GM19397 (cell line): ENCODE data around the gene F13B.
"Not testable (repeated sequence)": the region's sequence is repeated elsewhere in the genome, so short reads cannot be mapped to it uniquely, and the experiment has no call there.

Experiments used
- ATAC-seq: cut with Tn5 transposase; IDR thresholded peaks from one replicate; pipeline ENCODE4 v1.9.1; 2021; ENCODE audit warnings: mild to moderate bottlenecking, moderate library complexity; ENCODE audit not compliant: unreplicated experiment

Gene F13B

GRCh38 chr1:197049100-197049499, 18.0 kb downstream of the F13B start:
- no peak for ATAC-seq

DNA sequence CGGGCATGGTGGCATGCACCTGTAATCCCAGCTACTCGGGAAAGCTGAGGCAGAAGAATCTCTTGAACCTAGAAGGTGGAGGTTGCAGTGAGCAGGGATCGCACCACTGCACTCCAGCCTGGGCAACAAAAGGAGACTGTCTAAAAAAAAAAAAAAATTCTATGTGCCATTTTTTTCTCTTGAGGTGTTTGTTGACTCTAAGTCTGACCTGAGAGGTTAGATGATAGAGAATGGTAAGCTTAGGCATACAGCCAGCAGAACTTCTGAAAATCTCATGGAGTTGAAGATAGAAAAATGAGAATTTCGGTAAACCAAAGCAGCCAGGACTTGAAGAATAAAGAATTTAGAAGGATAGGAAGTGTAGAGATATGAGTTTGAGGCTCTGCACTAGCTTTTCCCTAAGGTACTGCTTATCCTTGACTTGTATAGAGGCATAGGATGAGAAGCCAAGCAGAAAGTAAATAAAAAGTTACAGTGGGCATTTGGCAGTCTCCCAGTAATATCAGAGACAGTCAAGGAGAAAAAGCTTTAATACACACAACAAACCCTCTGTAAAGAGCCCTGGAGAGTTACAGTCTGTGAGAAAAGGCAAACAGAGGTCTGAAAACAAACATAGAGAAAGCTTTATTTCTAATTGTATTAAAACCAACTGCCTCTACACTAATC, 24.3 kb downstream of the F13B start:
- no peak for ATAC-seq

DNA sequence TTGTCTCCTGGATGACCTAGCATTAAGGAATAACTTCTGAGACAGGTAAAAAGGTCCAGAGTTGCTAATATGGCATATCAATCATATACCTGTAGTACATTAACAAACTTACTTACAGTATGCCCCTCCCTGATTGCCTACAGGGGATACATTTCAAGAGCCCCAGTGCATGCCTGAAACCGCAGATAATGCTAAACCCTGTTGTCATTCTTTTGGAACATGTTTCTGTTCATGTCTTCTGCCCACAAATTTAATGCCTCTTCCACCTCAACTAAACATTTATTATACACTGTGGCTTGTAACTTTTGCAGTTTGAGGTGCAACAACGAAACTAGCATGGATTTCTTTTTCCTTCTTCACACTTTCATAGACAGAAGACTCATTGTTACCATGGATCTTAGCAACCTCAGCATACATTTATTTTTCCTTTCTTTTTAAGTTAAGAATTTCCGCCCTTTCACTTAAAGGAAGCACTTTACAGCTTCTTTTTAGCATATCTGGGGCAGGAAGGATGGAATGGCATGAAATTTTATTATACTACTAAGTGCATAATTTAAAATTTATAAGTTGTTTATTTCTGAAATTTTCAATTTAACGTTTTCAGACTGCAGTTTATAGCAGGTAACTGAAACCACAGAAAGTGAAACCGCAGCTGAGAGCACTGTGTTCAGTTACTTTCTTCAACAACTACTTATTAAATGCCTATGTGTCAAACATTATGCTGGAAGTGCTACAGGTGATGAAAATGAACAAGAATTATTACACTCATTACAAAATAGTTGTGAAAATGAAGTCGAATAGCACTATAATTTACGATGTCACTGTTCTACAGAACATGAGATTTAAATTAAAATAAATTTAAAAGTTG, 25.3 kb downstream of the F13B start:
- no peak for ATAC-seq

GRCh38 chr1:197036861-197037260, 30.2 kb downstream of the F13B start:
- ATAC-seq: no peak

- ATAC-seq: not testable (repeated sequence)
Observed at GRCh38 chr1:197034631-197035339, 32.3 kb downstream of the F13B start.

DNA sequence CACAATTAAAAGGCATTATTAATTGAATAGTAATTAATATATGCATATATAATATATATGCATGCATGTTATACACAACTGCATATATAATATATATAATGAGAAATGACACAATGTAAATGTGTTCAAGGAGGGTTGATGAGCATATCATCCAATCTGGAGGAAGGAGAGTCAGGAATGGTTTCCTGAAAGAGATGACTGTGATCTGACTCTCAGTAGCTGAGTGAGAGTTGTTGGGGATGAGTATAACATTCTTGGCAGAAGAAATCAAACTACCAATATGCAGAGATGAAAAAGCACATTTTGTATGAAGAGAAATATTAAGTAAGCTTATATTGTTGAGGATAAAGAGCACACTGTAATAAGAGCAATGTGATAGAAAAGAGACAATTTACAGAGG, 37.3 kb downstream of the F13B start:
- ATAC-seq: no peak

GRCh38 chr1:197027359-197027758, 39.7 kb downstream of the F13B start:
- ATAC-seq: no peak

GRCh38 chr1:197024460-197024859, 42.6 kb downstream of the F13B start:
- no peak for ATAC-seq

DNA sequence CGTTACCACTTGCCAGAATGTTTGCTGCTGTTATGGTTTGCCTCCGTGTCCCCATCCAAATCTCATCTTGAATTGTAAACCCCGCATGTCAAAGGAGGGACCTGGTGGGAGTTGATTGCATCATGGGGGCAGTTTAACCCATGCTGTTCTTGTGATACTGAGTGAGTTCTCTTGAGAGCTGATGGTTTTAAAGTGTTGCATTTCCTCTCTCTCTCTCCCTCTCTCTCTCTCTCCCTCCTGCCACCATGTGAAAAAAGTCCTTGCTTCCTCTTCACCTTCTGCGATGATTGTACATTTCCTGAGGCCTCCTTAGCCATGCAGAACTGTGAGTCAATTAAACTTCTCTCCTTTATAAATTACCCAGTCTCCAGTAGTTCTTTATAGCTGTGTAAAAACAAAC, 45.3 kb downstream of the F13B start:
- ATAC-seq: no peak

GRCh38 chr1:197017558-197018146, 49.4 kb downstream of the F13B start:
- no peak for ATAC-seq

- no peak for ATAC-seq
Observed at GRCh38 chr1:197016751-197017150, 50.3 kb downstream of the F13B start.

- no peak for ATAC-seq
Observed at GRCh38 chr1:197013234-197013633, 53.8 kb downstream of the F13B start.

GRCh38 chr1:197011614-197012013, 55.4 kb downstream of the F13B start:
- ATAC-seq: no peak

GRCh38 chr1:197008861-197009260, 58.2 kb downstream of the F13B start:
- no peak for ATAC-seq

DNA sequence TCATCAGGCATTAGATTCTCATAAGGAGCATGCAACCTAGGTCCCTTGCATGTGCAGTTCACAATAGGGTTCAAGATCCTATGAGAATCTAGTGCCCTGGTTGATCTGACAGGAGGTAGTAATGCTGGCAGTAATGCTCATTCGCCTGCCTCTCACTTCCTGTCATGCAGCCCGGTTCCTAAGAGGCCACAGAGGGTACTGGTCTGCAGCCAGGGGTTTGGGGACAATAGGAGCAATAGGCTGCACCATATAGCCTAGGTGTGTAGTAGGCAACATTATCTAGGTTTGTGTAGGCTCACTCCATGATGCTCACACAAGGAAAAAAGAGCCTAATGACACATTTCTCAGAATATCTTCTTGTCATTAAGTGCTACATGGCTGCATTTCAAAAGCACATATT, 63.9 kb downstream of the F13B start:
- no peak for ATAC-seq

- no peak for ATAC-seq
Observed at GRCh38 chr1:197001828-197002227, 65.2 kb downstream of the F13B start.

GRCh38 chr1:196997423-196997822, 69.6 kb downstream of the F13B start:
- ATAC-seq: no peak

DNA sequence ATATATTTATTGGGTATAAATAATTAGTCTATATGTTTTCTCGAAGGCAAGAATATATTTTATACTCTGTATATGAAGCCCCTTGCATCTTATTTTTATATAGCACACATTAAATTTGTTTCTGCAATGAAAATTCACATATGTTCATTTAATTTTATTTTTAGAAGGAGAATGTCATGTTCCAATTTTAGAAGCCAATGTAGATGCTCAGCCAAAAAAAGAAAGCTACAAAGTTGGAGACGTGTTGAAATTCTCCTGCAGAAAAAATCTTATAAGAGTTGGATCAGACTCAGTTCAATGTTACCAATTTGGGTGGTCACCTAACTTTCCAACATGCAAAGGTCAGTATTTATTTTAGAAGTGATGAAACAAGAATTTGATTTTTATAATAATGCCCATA, 73.1 kb downstream of the F13B start:
- no peak for ATAC-seq

GRCh38 chr1:196991919-196992651, 75.0 kb downstream of the F13B start:
- ATAC-seq: not testable (repeated sequence)
